Fibroblast of pulmonary artery (primary cell): ENCODE measurements around the gene YBEY.

Source experiments
- DNase-seq: peaks from one replicate; pipeline ENCODE4 v3.0.0-alpha.2; 2010; ENCODE audit warnings: low read depth
- H3K4me3 ChIP-seq: replicated peaks from 2 replicates; pipeline ENCODE4 v1.5.1; 2011; ENCODE audit warnings: low read depth, mild to moderate bottlenecking, control low read depth, low read length, moderate library complexity
- CTCF ChIP-seq: IDR thresholded peaks from 2 replicates; pipeline ENCODE4 v1.5.1; 2011; ENCODE audit warnings: mild to moderate bottlenecking, control low read depth, low read length, inconsistent platforms; ENCODE audit errors: missing control alignments

Gene YBEY

DNA sequence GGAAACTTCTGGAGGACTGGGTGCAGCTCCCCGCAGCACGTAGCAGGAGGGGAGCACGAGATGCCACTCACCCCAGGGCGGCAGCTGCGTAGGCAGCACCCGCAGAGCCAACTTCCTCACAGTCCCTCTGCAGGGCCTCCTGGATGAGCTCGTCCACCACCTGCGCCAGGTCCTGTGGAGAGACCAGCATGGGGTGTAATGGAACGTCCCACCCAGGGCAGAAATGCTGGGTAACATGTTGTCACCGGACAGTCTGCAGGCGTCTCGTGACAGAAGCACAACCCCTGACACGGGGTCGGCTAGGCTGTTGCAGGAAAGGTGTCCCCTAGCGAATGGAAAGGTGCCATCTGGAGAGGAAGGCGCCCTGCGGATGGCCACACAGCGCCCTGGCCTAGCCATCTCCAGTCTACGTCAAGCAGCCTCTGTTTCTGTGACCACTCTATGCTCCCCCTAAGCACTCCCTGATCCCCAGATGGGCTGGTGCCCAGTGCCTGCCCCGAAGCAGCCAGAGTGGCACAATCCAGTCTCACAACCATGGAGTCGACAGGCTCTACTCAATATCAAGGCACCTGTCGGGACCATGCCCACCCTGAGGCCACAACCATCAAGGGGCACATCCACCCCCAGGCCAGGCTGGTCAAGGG is 22.0 kb upstream of the YBEY start:
- no peak for DNase-seq
- H3K4me3 ChIP-seq = no peak overlapping the region
- no peak for TF ChIP-seq CTCF

GRCh38 chr21:46264690-46265144 is 21.4 kb upstream of the YBEY start:
- no peak for TF ChIP-seq CTCF
- H3K4me3 ChIP-seq = no peak overlapping the region
- DNase-seq = no peak

- no peak for TF ChIP-seq CTCF
- H3K4me3 ChIP-seq = no peak overlapping the region
- DNase-seq = no peak
Observed at GRCh38 chr21:46265736-46266525, 20.2 kb upstream of the YBEY start.

- no peak for TF ChIP-seq CTCF
- DNase-seq = no peak
- no peak overlapping the region for H3K4me3 ChIP-seq
Observed at GRCh38 chr21:46266946-46267345, 19.2 kb upstream of the YBEY start.

DNA sequence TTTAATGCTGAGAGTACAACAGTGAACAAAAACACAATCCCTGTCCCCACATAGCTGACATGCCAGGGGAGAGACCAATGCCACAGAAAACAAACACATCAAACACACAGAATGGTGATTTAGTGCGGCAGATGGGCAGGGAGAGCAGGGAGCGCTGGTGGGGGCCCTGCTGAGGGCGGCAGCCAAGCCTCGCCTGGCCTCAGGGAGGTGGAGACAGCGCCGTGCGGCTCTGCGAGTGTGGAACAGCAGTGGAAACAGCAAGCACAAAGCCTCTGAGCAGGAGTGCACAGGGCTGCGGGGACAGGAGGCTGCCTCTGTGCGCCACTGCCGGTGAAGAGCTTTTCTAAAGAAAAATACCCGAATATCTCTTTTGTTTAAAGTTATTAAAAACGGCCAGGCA is 17.8 kb upstream of the YBEY start:
- DNase-seq = no peak
- H3K4me3 ChIP-seq = no peak overlapping the region
- no peak for TF ChIP-seq CTCF

DNA sequence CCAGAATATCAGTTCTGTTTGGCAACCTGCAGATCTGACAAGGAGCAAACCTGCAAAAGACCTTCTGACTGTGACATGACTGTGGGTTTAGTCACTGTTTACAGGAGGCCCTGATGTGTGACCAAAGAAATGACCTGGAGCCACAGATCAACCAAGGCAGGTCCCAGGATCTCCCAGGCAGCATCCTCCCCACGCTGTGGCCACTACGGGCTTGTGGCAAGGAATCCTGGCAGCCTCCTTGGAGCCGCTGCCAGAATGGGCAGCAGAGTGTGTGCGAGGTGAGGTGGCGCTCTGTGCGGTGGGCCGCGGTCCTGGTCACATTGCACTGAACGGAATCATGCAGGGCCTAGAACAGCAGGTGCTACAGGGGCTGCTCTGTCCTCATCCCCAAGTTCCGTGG is 16.7 kb upstream of the YBEY start:
- no peak overlapping the region for H3K4me3 ChIP-seq
- DNase-seq = no peak
- TF ChIP-seq CTCF = no peak
